Transverse colon (tissue), 4 donors: Measurements from ENCODE around the gene DPH5.

Source experiments
- CTCF ChIP-seq, 5 experiments: fragments of 200-600 bp in 3 of 5; fragments of 450-650 bp in 2 of 5; sonication (generic) in 3 of 5; IDR thresholded peaks; 1 replicate in 2 of 5; 2 replicates in 3 of 5; pipeline ENCODE4 v1.5.1; 2016 to 2017; ENCODE audit warnings: antibody characterized with exemption in 5 of 5, inconsistent platforms in 3 of 5, mild to moderate bottlenecking in 2 of 5, moderate library complexity in 1 of 5
- EP300 ChIP-seq: sonication (generic); formaldehyde crosslinking; IDR thresholded peaks from one replicate; pipeline ENCODE4 v1.6.1; 2017; ENCODE audit warnings: antibody characterized with exemption, low read depth
- POLR2A ChIP-seq: fragments of 450-650 bp; IDR thresholded peaks from one replicate; pipeline ENCODE4 v1.6.1; 2016; ENCODE audit warnings: antibody characterized with exemption, mild to moderate bottlenecking, moderate library complexity
- POLR2AphosphoS5 ChIP-seq, 3 donors: sonication (generic); formaldehyde crosslinking; IDR thresholded peaks; one replicate each; pipeline ENCODE4 v1.6.1; 2016; ENCODE audit warnings: antibody characterized with exemption in 3 of 3

- TF ChIP-seq POLR2A (peak; percentile 72), CTCF (IDR thresholded peaks at IDR 0.05) (no peak), EP300 (no peak), POLR2AphosphoS5 (IDR thresholded peaks at IDR 0.05) (peak; percentile 69 to 82 (median 69))
Measured at GRCh38 chr1:101025657-101026429, at the start of gene DPH5.
